Measurements from ENCODE around the gene SYTL5.

The SYTL5 gene

DNA sequence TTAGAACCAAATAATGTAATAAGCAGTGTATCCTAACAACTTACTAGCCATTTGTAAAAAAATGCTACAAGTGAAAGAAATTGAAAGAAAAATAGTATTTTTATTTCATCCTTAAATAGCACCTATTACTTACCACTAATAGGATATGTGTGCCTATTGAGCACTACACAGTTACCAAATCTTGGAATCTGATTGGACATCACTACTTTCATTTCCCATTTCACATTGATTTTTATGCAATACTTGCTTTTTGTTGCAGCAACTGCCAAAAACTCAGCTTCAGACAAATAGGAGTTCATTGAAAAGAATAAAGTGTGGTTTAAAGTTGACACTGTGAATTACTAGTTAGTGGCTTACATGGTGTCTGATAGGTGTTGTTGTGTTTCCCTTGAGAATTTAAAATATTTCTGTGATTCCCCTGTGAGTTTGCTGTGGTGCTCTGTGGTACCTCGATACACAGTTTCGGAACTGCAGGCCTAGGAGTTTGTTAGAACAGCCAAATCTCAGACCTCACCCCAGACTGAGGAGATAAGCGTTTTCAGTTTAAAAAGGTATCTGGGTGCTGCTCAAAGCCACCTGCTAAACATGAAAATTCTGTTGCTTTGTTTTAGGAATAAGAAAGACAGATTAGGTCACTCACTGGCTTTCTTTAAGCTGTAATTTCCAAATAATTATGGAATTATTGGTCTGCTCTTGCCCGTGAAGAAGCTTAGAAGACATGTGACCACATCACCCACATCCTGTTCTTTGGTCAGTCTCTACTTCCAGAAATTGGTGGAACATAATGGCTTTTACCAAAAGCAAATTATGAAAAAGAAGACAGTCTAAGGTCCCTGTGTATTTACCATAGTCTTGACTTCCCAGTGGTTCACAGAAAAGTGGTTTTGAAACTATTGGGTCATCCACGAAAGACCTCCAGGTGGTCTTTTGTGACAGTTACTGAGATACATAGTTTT, 97.8 kb downstream of the SYTL5 start:
- no peak for DNase-seq (ENCODE audit: low spot score)
- no peak for TF ChIP-seq CTCF (IDR thresholded peaks at IDR 0.05; ENCODE audit: extremely low read depth, insufficient read depth, missing control alignments)
- in situ Hi-C loops (cut with MboI; ENCODE audit: low pct_unique_long_range_greater_than_20kb, low sequenced_read_pairs, unreplicated experiment), result no loop called here

- no peak for TF ChIP-seq CTCF (IDR thresholded peaks at IDR 0.05; ENCODE audit: extremely low read depth, insufficient read depth, missing control alignments)
- no peak for DNase-seq (ENCODE audit: low spot score)
- in situ Hi-C loops (cut with MboI; ENCODE audit: low pct_unique_long_range_greater_than_20kb, low sequenced_read_pairs, unreplicated experiment), result no loop called here
Observed at GRCh38 chrX:38105216-38105725, 98.9 kb downstream of the SYTL5 start.

DNA sequence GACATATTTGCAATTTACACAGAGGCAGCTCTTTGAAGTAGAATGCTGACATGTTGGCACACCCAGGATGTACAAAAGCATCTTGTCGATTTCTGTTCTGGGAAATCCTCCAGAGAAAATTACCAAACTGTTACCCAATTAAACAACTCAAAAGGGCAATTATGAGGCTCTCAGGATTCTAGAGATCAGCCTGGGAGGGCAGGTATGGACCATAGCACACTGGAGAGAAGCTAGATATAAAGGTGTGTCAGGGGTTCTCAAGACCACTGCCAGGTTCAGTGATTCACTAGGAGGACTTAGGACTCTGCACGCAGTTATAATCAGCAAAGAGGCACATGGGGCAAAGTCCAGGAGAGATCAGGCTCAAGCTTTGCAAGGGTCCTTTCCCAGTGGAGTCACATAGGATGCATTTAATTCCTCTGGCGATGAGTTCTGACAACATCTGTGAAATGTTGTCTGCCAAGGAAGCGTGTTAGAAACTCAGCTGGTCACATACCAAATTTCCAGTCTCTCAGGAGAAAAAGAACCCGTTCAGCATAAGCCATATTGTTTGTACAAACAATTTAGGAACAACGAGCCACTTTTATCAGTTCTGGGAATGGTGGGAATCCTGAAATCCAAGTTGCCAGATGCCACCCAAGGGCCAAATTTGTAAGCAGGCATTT, 100.8 kb downstream of the SYTL5 start:
- DNase-seq (ENCODE audit: low spot score), result no peak
- no peak for TF ChIP-seq CTCF (IDR thresholded peaks at IDR 0.05; ENCODE audit: extremely low read depth, insufficient read depth, missing control alignments)
- in situ Hi-C loops (cut with MboI; ENCODE audit: low pct_unique_long_range_greater_than_20kb, low sequenced_read_pairs, unreplicated experiment), result no loop called here

DNA sequence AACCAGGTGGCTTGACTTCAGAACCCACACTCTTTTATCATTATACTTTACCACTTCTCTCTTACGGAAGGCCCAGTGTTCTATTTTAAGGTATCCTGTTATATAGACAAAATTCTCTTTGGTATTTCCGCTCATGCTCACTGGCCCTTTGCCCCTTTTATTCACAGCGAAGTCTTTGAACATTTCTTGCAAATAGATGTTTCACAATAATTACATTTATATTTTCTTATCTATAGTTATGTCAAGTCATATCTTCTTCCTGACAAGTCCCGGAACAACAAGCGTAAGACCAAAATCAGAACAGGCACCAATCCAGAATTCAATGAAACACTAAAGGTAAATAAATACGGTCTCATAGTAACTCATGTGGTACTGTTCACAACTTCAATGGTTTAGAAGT, 102.0 kb downstream of the SYTL5 start:
- no peak for DNase-seq (ENCODE audit: low spot score)
- in situ Hi-C loops (cut with MboI; ENCODE audit: low pct_unique_long_range_greater_than_20kb, low sequenced_read_pairs, unreplicated experiment), result no loop called here
- no peak for TF ChIP-seq CTCF (IDR thresholded peaks at IDR 0.05; ENCODE audit: extremely low read depth, insufficient read depth, missing control alignments)

- TF ChIP-seq CTCF (IDR thresholded peaks at IDR 0.05; ENCODE audit: extremely low read depth, insufficient read depth, missing control alignments), result no peak
- no peak for DNase-seq (ENCODE audit: low spot score)
- in situ Hi-C loops (cut with MboI; ENCODE audit: low pct_unique_long_range_greater_than_20kb, low sequenced_read_pairs, unreplicated experiment), result no loop called here
Observed at GRCh38 chrX:38109042-38109898, 102.9 kb downstream of the SYTL5 start.

GRCh38 chrX:38110231-38110630, 103.9 kb downstream of the SYTL5 start:
- in situ Hi-C loops (cut with MboI; ENCODE audit: low pct_unique_long_range_greater_than_20kb, low sequenced_read_pairs, unreplicated experiment), result no loop called here
- TF ChIP-seq CTCF (IDR thresholded peaks at IDR 0.05; ENCODE audit: extremely low read depth, insufficient read depth, missing control alignments), result no peak
- DNase-seq (ENCODE audit: low spot score), result no peak
